GM21529 (cell line): ENCODE measurements around the gene ST3GAL4.

ENCODE experiments used
- ATAC-seq: cut with Tn5 transposase; IDR thresholded peaks from one replicate; pipeline ENCODE4 v1.9.1; 2021; ENCODE audit not compliant: unreplicated experiment

ST3GAL4 gene

GRCh38 chr11:126405374-126405773 is 49.9 kb downstream of the ST3GAL4 start:
- ATAC-seq, result no peak

DNA sequence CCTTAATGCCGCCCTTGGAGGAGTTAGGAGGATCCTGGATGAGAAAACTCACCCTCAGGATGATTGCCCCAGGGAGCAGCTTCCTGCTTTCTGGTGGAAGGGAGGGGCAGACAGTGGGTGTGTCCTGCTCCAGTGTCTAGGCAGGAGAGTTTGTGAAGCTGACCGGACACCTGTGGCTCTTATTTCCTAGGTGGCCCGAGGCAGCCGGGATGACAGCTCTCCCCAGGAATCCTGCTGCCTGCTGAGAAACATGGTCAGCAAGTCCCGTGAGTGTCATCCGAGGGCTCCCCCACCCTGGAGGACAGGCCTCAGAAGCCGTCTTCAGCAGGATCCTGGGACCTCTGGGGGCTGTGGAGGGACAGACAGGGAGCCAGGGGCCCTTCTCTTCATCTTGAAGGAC is 50.4 kb downstream of the ST3GAL4 start:
- no peak for ATAC-seq

DNA sequence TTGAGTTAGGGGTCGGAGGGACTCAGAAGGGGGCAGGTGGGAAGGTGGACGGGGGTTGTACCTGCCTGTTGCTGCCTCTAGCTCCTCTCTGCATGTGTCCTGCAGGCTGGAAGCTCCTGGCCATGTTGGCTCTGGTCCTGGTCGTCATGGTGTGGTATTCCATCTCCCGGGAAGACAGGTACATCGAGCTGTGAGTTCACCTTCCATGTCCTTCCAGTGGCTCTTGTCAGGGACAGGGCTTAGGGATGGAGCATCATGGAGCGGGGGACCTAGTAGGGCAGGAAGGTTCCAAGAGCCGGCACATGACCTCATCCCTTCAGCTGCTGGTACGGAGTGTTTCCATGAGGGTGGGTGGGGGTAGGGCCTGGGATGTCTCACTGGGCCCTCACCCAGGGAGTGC is 50.9 kb downstream of the ST3GAL4 start:
- ATAC-seq, result no peak

DNA sequence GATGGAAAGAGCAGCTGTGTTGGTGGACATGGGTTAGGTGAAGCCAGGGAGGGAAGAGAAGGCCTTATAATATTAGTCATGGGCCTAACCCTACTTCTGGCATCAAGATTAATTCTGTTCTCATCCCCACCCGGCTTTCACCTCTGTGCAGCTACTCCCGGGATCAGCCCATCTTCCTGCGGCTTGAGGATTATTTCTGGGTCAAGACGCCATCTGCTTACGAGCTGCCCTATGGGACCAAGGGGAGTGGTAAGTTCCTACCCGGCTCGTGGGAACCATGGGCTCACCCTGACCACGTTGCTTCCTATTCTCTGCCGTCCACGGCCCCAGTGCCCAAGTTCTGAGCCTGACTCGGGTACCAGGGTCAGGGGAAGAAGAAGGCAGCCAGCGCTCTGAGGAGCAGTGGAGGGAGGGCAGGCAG is 51.6 kb downstream of the ST3GAL4 start:
- no peak for ATAC-seq

DNA sequence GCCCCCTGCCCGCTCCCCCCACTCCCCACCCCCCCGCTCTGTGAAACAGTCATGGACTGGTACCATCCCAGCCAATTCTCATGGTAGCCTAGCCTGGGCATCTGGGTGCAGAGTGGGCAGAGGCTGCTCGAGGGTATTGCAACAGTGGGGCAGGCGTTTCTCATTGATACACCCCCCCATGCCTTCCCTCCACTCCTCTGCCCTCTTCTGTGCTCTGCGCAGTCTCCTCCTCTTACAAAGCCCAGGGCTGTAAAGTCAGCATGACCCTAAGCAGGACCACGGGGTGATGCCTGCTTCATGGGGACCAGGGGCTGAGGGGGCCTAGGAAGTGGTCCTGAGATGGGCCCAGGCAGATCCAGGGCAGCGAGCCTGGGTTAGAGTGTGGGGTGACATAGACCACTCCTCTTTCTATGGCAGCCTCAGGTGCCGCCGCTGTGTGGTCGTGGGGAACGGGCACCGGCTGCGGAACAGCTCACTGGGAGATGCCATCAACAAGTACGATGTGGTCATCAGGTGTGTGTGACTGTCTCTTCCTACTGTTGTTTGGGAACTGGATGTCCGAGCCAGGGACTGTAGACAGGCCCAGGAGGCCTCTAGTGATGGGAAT is 52.3 kb downstream of the ST3GAL4 start:
- no peak for ATAC-seq

DNA sequence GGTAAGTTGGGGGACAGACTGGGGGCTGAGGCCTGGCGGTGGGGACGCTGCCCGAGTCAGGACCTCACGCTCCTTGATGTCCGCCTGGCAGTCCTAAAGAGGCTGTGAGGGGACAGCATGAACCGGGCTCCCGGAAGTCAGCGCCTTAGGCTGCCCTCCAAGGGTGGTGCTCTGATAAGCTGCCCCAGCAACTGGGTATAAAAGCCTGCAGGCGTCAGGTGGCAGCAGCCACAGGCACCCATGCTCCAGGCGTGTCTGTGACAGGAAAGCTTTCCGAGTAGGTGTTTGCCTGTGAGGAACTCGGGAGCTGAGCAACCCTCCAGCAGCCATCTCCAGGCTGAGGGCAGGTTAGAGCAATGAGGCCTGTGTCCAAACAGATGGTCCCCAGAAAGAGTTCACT is 53.0 kb downstream of the ST3GAL4 start:
- no peak for ATAC-seq

DNA sequence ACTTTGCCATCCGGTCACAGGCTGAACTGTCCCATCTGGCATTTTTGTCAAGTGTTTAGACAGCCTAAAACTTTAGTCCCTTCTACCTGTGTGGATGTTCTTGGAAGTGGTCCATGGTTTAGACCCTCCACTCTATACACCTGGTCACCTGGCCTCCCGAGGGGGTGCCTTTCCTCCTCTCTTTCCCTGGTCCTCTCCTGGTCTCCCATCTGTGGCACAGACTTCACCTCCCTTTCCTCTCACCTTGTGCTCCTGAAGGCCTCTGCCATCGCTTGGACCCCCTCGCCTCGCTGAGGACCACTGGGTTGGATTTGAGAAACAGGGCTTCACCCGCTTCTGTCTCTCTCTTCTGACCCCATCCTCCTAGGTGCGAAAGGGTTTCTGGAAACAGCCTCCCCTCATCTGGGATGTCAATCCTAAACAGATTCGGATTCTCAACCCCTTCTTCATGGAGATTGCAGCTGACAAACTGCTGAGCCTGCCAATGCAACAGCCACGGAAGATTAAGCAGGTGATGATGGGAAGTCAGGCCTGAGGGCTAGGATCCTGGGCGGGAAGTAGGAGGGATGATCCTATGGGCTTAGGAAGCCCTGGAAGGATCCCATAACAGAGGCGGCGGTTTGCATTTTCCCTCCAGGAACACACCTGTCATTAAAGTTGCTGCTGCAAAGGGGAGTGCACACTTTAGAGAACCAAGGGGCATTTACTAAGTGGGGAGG is 53.6 kb downstream of the ST3GAL4 start:
- no peak for ATAC-seq

DNA sequence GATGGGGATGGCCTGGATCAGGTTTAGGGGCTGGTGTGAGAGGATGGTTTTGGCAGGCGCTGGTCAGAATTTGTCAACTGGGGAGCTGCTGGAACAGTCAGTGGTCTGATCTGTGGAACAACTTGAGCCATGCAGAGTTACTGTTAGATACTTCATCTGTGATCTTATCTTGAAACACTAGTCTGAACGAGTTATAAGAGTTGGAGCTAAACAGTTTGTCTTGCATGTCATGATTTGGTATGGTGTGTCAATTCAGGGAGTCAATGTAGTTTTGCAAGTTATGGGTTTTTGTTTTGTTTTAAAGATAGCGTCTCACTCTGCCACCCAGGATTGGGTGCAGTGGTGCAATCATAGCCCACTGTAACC is 54.1 kb downstream of the ST3GAL4 start:
- no peak for ATAC-seq

DNA sequence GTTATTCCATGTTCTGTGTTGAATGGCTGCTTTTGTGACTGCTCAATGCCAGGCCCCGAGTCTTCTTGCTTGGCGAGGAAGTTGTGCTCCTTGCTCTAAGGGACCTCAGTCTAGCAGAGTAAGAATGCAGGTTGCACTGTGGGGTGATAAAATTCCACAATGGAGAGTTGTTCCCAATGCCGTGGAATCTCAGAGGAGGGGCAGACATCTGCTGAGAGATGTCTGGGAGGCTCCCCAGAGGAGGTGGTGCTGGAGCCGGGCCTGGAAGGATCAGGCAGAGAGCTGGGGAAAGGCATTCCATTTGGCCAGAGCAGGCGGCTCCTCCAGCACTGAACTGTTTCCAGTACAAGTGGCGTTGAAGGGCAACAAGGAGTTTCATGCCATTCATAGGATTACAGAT is 55.2 kb downstream of the ST3GAL4 start:
- no peak for ATAC-seq

- no peak for ATAC-seq
These were observed 56.5 kb downstream of the ST3GAL4 start for GRCh38 chr11:126411971-126412381.

DNA sequence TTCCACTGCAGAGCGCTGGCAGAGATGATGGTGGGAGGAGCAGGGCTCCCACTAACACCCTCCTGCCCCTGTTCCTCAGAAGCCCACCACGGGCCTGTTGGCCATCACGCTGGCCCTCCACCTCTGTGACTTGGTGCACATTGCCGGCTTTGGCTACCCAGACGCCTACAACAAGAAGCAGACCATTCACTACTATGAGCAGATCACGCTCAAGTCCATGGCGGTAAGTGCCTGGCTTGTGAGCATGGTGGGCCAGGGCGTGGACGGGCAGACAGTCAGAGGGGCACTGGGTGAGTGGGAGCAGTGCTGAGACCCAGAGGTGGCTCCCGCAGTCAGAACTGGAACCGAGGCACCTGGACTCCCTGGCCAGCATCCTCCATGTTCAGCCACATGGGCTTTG is 57.9 kb downstream of the ST3GAL4 start:
- no peak for ATAC-seq

DNA sequence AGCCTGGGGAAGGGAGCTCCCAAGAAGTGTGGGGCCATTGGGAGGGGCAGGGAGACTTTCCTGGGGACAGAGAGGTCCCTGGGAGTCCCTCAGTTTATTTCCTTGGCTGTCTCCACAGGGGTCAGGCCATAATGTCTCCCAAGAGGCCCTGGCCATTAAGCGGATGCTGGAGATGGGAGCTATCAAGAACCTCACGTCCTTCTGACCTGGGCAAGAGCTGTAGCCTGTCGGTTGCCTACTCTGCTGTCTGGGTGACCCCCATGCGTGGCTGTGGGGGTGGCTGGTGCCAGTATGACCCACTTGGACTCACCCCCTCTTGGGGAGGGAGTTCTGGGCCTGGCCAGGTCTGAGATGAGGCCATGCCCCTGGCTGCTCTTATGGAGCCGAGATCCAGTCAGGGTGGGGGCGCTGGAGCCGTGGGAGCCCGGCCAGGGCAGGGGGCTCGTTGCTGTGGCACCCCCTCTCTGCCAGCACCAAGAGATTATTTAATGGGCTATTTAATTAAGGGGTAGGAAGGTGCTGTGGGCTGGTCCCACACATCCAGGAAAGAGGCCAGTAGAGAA is 58.4 kb downstream of the ST3GAL4 start:
- ATAC-seq, result no peak

GRCh38 chr11:126414615-126415014 is 59.1 kb downstream of the ST3GAL4 start:
- ATAC-seq, result no peak

DNA sequence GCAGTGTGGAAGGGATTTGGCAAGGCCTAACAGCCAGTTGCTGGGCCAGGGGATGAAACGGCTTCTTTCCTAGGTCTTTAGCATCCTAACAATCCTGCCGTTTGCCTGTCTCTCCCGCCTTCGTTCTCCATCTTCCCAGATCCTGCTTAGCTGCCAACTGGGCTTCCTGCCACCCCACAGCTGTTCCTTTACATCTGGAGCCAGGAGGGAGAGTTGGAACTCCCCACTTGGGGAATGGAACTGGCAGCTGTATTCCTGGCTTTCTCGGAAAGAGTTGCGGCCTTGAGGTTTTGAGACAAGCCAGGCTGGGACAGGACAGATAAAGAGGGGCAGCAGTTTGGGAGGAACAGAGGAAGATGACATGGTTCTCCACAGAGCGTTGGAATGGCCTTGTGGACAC is 59.6 kb downstream of the ST3GAL4 start:
- no peak for ATAC-seq

DNA sequence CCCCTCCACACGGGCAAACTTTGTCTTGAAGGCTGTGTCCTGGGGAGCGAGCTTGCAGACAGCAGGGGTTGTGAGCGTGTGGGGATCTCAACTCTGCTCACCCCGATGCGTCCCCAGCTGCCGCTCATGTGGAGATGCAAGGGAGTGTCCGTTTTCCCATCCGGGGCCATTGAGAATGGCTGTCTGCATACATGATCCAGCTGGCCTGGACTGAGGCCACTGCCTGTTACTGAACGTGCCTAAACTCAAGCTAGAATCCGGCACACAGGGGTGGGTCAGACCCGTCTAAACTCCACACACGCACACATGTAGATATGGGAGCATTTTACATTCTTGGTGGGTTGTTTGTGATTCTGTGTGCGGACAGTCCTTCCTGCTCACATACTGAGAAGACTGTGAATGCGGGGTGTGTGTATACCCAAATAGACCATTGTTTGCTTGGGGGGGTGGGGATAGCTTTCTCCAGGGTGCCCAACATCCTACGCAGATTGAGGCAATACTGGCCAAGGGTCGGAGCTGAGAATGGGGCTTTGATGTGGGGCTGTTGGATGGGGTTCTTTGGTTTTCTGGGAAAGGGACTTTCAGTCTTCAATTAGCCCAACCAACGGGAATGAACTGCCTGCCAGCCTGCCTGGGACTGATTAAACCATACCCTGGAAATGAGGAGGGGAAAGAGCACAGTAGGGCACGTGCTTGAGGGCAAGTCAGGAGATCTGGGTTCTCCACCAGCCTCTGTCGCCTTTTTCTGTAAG is 60.4 kb downstream of the ST3GAL4 start:
- no peak for ATAC-seq

GRCh38 chr11:126416542-126417090 is 61.1 kb downstream of the ST3GAL4 start:
- peak; percentile 82 for ATAC-seq

DNA sequence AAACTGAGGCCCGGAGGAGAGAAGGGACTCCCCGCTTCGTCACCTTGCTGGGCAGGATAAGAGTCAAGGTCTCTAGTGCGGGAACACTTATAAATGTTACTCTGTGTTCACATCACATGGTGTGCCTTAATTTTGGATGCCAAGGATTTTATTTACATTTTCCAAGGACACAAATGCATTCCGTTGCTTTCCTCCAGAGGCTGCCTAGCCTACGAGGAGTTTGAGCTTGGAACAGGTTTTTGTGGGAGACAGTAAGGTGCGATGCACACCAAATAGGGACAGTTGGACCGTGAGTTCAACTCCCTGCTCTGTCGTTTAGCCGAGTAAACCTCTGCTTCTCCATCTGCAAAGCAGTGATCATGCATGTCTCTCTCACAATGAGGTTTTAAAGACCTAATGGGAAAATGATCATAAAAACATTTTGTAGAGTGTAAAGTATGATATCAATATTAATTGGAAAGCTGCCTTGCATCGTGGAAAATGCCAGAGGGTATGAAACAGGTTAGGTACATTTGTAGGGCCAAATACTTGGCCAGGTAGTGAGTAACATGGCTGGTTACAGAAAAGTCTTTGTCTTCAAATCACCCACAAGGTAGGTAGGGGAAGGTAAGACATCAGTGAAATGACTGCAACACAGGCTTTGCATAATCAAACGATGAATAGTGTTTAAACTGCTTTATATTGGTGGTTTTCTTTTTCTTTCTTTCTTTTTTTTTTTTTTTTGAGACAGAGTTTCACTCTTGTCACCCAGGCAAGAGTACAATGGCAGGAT is 61.8 kb downstream of the ST3GAL4 start:
- no peak for ATAC-seq

DNA sequence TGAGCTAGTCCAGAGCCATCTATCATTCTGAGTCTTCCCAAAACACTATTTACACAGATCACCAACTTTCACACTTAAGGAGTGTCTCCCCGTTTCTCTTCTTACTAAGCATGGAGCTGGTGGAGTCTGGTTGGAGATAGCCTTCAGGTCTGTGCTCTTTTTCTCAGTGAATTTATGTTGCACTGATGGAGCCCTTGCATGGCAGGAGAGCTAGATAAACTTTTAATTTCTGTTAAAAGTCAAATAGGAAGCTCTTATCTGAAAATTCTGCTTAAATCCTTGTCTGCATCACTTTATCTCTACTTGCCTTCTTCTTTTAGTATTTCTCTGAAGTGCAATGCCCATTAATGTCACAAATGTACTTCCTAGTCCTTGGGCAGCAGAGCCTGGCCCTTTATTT is 63.4 kb downstream of the ST3GAL4 start:
- ATAC-seq, result no peak

- peak; percentile 73 for ATAC-seq
These were observed 64.6 kb downstream of the ST3GAL4 start for GRCh38 chr11:126419801-126420697.

DNA sequence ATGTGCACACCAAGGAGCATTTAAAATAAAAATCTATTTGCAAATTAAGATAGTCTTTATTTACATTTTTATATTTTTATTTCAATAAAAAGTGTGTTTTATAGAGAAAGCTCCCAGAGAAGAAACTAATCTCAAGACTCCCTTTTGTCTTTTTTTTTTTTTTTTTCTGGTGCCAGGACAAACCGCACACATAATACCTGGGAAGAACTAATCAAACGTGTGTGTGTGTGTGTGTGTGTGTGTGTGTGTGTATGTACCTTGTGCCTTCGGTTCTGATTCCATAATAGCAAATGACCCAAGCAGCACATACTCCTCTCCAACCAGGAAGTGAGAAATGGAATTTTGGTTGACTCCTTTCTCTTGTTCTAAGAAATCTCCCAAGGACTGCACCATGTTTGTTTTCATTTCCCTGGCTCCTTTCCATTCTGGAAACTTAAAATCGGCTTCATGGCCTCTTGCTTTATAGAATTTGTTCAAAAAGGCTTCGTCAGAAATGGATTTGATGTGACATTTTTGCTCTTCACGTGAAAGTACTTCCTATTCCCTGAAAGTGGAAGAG is 65.3 kb downstream of the ST3GAL4 start:
- no peak for ATAC-seq
